Liver (tissue), 9 donors: ENCODE measurements around the gene ABHD12B. TPM values are rescaled to one million over a fixed set of nuclear protein-coding genes. Genes with fewer than 3 reads are reported as not detected.

Experiments
- DNase-seq: peaks from one replicate; pipeline ENCODE4 v3.0.0-alpha.2; 2017; ENCODE audit warnings: low spot score
- H3K27ac ChIP-seq, 2 donors: one replicate each; pipeline ENCODE4 v1.7.0; 2013; ENCODE audit warnings: inconsistent platforms in 2 of 2, low read length in 2 of 2, control low read depth in 1 of 2, low read depth in 1 of 2, mild to moderate bottlenecking in 1 of 2
- H3K27me3 ChIP-seq, 4 donors: one replicate each; pipeline versions ENCODE4 v1.6.1 to v1.7.0; 2013; ENCODE audit warnings: low read length in 3 of 4, inconsistent platforms in 1 of 4, mild to moderate bottlenecking in 1 of 4, moderate library complexity in 1 of 4; ENCODE audit not compliant: control insufficient read depth in 4 of 4, insufficient read depth in 4 of 4
- H3K36me3 ChIP-seq, 4 donors: one replicate each; pipeline versions ENCODE4 v1.6.1 to v1.7.0; 2013; ENCODE audit warnings: low read length in 3 of 4, mild to moderate bottlenecking in 3 of 4, low read depth in 1 of 4, moderate library complexity in 1 of 4; ENCODE audit not compliant: control insufficient read depth in 4 of 4, insufficient read depth in 3 of 4
- H3K4me1 ChIP-seq, 4 donors: one replicate each; pipeline versions ENCODE4 v1.6.1 to v1.7.0; 2013; ENCODE audit warnings: low read length in 3 of 4, mild to moderate bottlenecking in 3 of 4, moderate library complexity in 1 of 4; ENCODE audit not compliant: control insufficient read depth in 4 of 4, insufficient read depth in 4 of 4
- H3K4me3 ChIP-seq, 3 donors: one replicate each; pipeline versions ENCODE4 v1.6.1 to v1.7.0; 2013; ENCODE audit warnings: low read length in 3 of 3, control low read depth in 1 of 3, low read depth in 1 of 3, mild to moderate bottlenecking in 1 of 3
- H3K9ac ChIP-seq, 2 donors: one replicate each; pipeline ENCODE4 v1.7.0; 2013; ENCODE audit warnings: low read length in 2 of 2, mild to moderate bottlenecking in 2 of 2, moderate library complexity in 2 of 2, control low read depth in 1 of 2, low read depth in 1 of 2
- H3K9me3 ChIP-seq, 4 donors: one replicate each; pipeline versions ENCODE4 v1.6.1 to v1.7.0; 2013; ENCODE audit warnings: low read length in 3 of 4; ENCODE audit not compliant: control insufficient read depth in 4 of 4
- ATF3 ChIP-seq: IDR thresholded peaks from 2 replicates; pipeline ENCODE4 v1.6.1; 2016; ENCODE audit warnings: antibody characterized with exemption
- EGR1 ChIP-seq, 2 donors: IDR thresholded peaks; 2 replicates each; pipeline ENCODE4 v1.6.1; 2016 to 2018; ENCODE audit warnings: antibody characterized with exemption in 2 of 2, low read depth in 2 of 2
- FOXA1 ChIP-seq: IDR thresholded peaks from 2 replicates; pipeline ENCODE4 v1.6.1; 2016; ENCODE audit warnings: antibody characterized with exemption
- FOXA2 ChIP-seq: IDR thresholded peaks from 2 replicates; pipeline ENCODE4 v1.6.1; 2016; ENCODE audit warnings: antibody characterized with exemption
- GABPA ChIP-seq, 2 donors: IDR thresholded peaks in 1 of 2; conservative IDR thresholded peaks in 1 of 2; 2 replicates each; pipeline ENCODE4 v1.6.1; 2016; ENCODE audit warnings: antibody characterized with exemption in 2 of 2, mild to moderate bottlenecking in 1 of 2, moderate library complexity in 1 of 2
- HNF4A ChIP-seq, 2 donors: conservative IDR thresholded peaks; 2 replicates each; pipeline ENCODE4 v1.6.1; 2016; ENCODE audit warnings: antibody characterized with exemption in 2 of 2, mild to moderate bottlenecking in 2 of 2
- HNF4G ChIP-seq: IDR thresholded peaks from 2 replicates; pipeline ENCODE4 v1.6.1; 2016; ENCODE audit warnings: antibody characterized with exemption
- JUND ChIP-seq, 2 donors: IDR thresholded peaks; 2 replicates each; pipeline ENCODE4 v1.6.1; 2016; ENCODE audit warnings: antibody characterized with exemption in 2 of 2
- NR2F2 ChIP-seq: IDR thresholded peaks from 2 replicates; pipeline ENCODE4 v1.6.1; 2016; ENCODE audit warnings: antibody characterized with exemption
- RAD21 ChIP-seq, 2 donors: IDR thresholded peaks; 2 replicates each; pipeline ENCODE4 v1.6.1; 2016; ENCODE audit warnings: antibody characterized with exemption in 2 of 2, mild to moderate bottlenecking in 2 of 2
- REST ChIP-seq: IDR thresholded peaks from 2 replicates; pipeline ENCODE4 v1.6.1; 2016; ENCODE audit warnings: antibody characterized with exemption, mild to moderate bottlenecking
- RXRA ChIP-seq, 2 donors: IDR thresholded peaks; 2 replicates each; pipeline ENCODE4 v1.6.1; 2017 to 2018; ENCODE audit warnings: antibody characterized with exemption in 2 of 2, mild to moderate bottlenecking in 1 of 2
- SP1 ChIP-seq: IDR thresholded peaks from 2 replicates; pipeline ENCODE4 v1.6.1; 2018; ENCODE audit warnings: antibody characterized with exemption, mild to moderate bottlenecking
- TAF1 ChIP-seq: conservative IDR thresholded peaks from 2 replicates; pipeline ENCODE4 v1.6.1; 2016; ENCODE audit warnings: antibody characterized with exemption, mild to moderate bottlenecking
- YY1 ChIP-seq: IDR thresholded peaks from 2 replicates; pipeline ENCODE4 v1.6.1; 2016; ENCODE audit warnings: antibody characterized with exemption, mild to moderate bottlenecking
- WGBS: extraction: QIAGEN DNeasy Blood & Tissue Kit; methylation state at CpG from one replicate; pipeline ENCODE4 v1.1.7; 2013; 5-methylcytosine and 5-hydroxymethylcytosine counted together
- polyA plus RNA-seq, 2 donors: library from polyadenylated mRNA; stranded (reverse) in 1 of 2; unstranded in 1 of 2; fragments of 200-250 nt in 1 of 2; fragments of >200 nt in 1 of 2; fragmentation: Nextera tagmentation in 1 of 2; extraction: Ambion mirVana in 1 of 2; gene quantifications; one replicate each; pipeline versions ENCODE4 v1.2.1 to v1.2.3, GENCODE V29; 2013 to 2015
- total RNA-seq, 2 donors: library from RNA; depleted of rRNA; stranded (reverse); fragments of >200 nt; gene quantifications; one replicate each; pipeline ENCODE4 v1.2.3, GENCODE V29; 2014
- TF ChIP-seq, protein P1 (sequence below): fragments of 150-350 bp; IDR thresholded peaks from 2 replicates; pipeline ENCODE4 v1.5.1; 2017; ENCODE audit warnings: improper control_type of control experiment, low read depth, low read length; ENCODE audit not compliant: missing input control
- TF ChIP-seq, protein P2 (sequence below): IDR thresholded peaks from 2 replicates; pipeline ENCODE4 v1.6.1; 2016; ENCODE audit warnings: antibody characterized with exemption
- TF ChIP-seq, protein P3 (sequence below): IDR thresholded peaks from 2 replicates; pipeline ENCODE4 v1.6.1; 2016; ENCODE audit warnings: antibody characterized with exemption
- donor health status: healthy.
- donor health status: healthy.
- donor health status: healthy.
- donor health status: healthy.
- donor health status: healthy.

Gene ABHD12B
- total and polyA plus RNA-seq, 4 donors = 0.09 to 0.58 TPM; not detected in 2

- DNase-seq = no peak
- Histone ChIP-seq H3K27ac (peak overlapping the region; percentile 1 to 43), H3K4me1 (peaks cover 17 to 77% (median 74%) of the 10 kb centered on the region in 4 donors), H3K9ac (no peak overlapping the region), H3K9me3 (no peaks in the 10 kb centered on the region), H3K36me3 (peaks cover 2 to 16% (median 4%) of the 10 kb centered on the region in 4 donors), H3K27me3 (no peaks in the 10 kb centered on the region), H3K4me3 (no peak overlapping the region)
- WGBS = 63% methylated on average over 4 of the region's 4 CpGs
- TF ChIP-seq EGR1 (IDR thresholded peaks at IDR 0.05; ENCODE audit: low read depth in 2 of 2) = no peak
- TF ChIP-seq, protein P1, sequence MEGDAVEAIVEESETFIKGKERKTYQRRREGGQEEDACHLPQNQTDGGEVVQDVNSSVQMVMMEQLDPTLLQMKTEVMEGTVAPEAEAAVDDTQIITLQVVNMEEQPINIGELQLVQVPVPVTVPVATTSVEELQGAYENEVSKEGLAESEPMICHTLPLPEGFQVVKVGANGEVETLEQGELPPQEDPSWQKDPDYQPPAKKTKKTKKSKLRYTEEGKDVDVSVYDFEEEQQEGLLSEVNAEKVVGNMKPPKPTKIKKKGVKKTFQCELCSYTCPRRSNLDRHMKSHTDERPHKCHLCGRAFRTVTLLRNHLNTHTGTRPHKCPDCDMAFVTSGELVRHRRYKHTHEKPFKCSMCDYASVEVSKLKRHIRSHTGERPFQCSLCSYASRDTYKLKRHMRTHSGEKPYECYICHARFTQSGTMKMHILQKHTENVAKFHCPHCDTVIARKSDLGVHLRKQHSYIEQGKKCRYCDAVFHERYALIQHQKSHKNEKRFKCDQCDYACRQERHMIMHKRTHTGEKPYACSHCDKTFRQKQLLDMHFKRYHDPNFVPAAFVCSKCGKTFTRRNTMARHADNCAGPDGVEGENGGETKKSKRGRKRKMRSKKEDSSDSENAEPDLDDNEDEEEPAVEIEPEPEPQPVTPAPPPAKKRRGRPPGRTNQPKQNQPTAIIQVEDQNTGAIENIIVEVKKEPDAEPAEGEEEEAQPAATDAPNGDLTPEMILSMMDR = no peak
- TF ChIP-seq NR2F2 = no peak
- no peak for TF ChIP-seq HNF4G
- no peak for TF ChIP-seq JUND (IDR thresholded peaks at IDR 0.05)
- no peak for TF ChIP-seq RXRA (IDR thresholded peaks at IDR 0.05)
- no peak for TF ChIP-seq ATF3
- no peak for TF ChIP-seq YY1
- TF ChIP-seq RAD21 (IDR thresholded peaks at IDR 0.05) = no peak
- TF ChIP-seq REST = no peak
- TF ChIP-seq SP1 = no peak
- no peak for TF ChIP-seq FOXA1
- TF ChIP-seq HNF4A (conservative IDR thresholded peaks at IDR 0.05) = no peak
- TF ChIP-seq, protein P2, sequence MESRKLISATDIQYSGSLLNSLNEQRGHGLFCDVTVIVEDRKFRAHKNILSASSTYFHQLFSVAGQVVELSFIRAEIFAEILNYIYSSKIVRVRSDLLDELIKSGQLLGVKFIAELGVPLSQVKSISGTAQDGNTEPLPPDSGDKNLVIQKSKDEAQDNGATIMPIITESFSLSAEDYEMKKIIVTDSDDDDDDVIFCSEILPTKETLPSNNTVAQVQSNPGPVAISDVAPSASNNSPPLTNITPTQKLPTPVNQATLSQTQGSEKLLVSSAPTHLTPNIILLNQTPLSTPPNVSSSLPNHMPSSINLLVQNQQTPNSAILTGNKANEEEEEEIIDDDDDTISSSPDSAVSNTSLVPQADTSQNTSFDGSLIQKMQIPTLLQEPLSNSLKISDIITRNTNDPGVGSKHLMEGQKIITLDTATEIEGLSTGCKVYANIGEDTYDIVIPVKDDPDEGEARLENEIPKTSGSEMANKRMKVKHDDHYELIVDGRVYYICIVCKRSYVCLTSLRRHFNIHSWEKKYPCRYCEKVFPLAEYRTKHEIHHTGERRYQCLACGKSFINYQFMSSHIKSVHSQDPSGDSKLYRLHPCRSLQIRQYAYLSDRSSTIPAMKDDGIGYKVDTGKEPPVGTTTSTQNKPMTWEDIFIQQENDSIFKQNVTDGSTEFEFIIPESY = no peak
- no peak for TF ChIP-seq TAF1
- TF ChIP-seq FOXA2 = no peak
- TF ChIP-seq, protein P3, sequence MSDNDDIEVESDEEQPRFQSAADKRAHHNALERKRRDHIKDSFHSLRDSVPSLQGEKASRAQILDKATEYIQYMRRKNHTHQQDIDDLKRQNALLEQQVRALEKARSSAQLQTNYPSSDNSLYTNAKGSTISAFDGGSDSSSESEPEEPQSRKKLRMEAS = no peak
- no peak for TF ChIP-seq GABPA (IDR thresholded peaks at IDR 0.05 in 1 of 2, conservative IDR thresholded peaks at IDR 0.05 in 1 of 2)
Measured at GRCh38 chr14:50937800-50938199, 65.9 kb downstream of the ABHD12B start.
